K562 (cell line): Measurements from ENCODE around the gene ANAPC5. TPM values are rescaled to one million over a fixed set of nuclear protein-coding genes. Genes with fewer than 3 reads are reported as not detected.
A peak's percentile ranks its signal among the peaks of the same experiment; 100 is the strongest.

Experiments used
- ETV5 ChIP-seq: sonication (generic); formaldehyde crosslinking; IDR thresholded peaks from 2 replicates; pipeline ENCODE4 v1.4.0; 2020; ENCODE audit warnings: low read depth, mild to moderate bottlenecking, missing genetic modification reagents
- HDGF ChIP-seq: fragments of 450-650 bp; IDR thresholded peaks from 2 replicates; pipeline ENCODE4 v1.6.1; 2016
- HNRNPLL ChIP-seq: fragments of 200-400 bp; formaldehyde crosslinking; IDR thresholded peaks from 2 replicates; pipeline ENCODE4 v1.6.1; 2017; ENCODE audit warnings: low read length, low read depth, mild to moderate bottlenecking; ENCODE audit not compliant: poor library complexity, severe bottlenecking
- RAD21 ChIP-seq, 2 experiments: fragments of 250-450 bp in 1 of 2; fragments of 450-650 bp in 1 of 2; sonication (Bioruptor Pico) in 1 of 2; formaldehyde crosslinking in 1 of 2; IDR thresholded peaks in 1 of 2; conservative IDR thresholded peaks in 1 of 2; 2 replicates each; pipeline versions ENCODE4 v1.4.0 to v1.8.0; 2020 to 2022; ENCODE audit warnings: mild to moderate bottlenecking in 2 of 2, moderate library complexity in 1 of 2
- ZBTB1 ChIP-seq: sonication (generic); formaldehyde crosslinking; IDR thresholded peaks from 2 replicates; pipeline ENCODE4 v1.8.1; 2023; ENCODE audit warnings: missing genetic modification reagents, low read depth, mild to moderate bottlenecking, borderline replicate concordance
- ZNF133 ChIP-seq: fragments of 250-450 bp; sonication (Bioruptor Pico); IDR thresholded peaks from 2 replicates; pipeline ENCODE4 v1.4.0; 2020; ENCODE audit warnings: mild to moderate bottlenecking
- polyA plus RNA-seq, 8 experiments: library from polyadenylated mRNA; depleted of rRNA in 4 of 8; stranded (reverse) in 5 of 8; unstranded in 3 of 8; fragments of >200 nt; fragmentation: Nextera tagmentation in 2 of 8; fragmentation: Illumina TruSeq in 1 of 8; extraction: Ambion mirVana in 2 of 8; extraction: Trizol in 1 of 8; gene quantifications; 2 replicates each; pipeline versions ENCODE4 v1.2.1 to v1.2.3, GENCODE V29; 2011 to 2014; ENCODE audit warnings: inconsistent platforms in 1 of 8, missing spikeins in 1 of 8
- total RNA-seq, 7 experiments: library from RNA; depleted of rRNA in 6 of 7; stranded (reverse); fragments of >200 nt in 6 of 7; fragmentation: Illumina TruSeq in 2 of 7; extraction: Trizol in 2 of 7; gene quantifications; 2 replicates each; pipeline versions ENCODE4 v1.2.1 to v1.2.3, GENCODE V29; 2011 to 2021; ENCODE audit warnings: low replicate concordance in 1 of 7
- TF ChIP-seq, protein P1 (sequence below): IDR thresholded peaks from 3 replicates; pipeline ENCODE4 v1.6.1; 2011; ENCODE audit warnings: borderline replicate concordance, mild to moderate bottlenecking; ENCODE audit not compliant: insufficient read length, insufficient read depth
- TF ChIP-seq, protein P2 (sequence below): sonication (generic); formaldehyde crosslinking; IDR thresholded peaks from 2 replicates; pipeline ENCODE4 v1.9.0; 2022; ENCODE audit warnings: mild to moderate bottlenecking, missing genetic modification reagents
- TF ChIP-seq, protein P3 (sequence below): sonication (generic); formaldehyde crosslinking; IDR thresholded peaks from 2 replicates; pipeline ENCODE4 v1.8.1; 2023; ENCODE audit warnings: mild to moderate bottlenecking, missing genetic modification reagents

ANAPC5 gene
- total and polyA plus RNA-seq, 9 of the 15 experiments (the other 6 are each of a cell fraction or from before 2014, with no cell fraction given): 136 to 315 (median 197) TPM

DNA sequence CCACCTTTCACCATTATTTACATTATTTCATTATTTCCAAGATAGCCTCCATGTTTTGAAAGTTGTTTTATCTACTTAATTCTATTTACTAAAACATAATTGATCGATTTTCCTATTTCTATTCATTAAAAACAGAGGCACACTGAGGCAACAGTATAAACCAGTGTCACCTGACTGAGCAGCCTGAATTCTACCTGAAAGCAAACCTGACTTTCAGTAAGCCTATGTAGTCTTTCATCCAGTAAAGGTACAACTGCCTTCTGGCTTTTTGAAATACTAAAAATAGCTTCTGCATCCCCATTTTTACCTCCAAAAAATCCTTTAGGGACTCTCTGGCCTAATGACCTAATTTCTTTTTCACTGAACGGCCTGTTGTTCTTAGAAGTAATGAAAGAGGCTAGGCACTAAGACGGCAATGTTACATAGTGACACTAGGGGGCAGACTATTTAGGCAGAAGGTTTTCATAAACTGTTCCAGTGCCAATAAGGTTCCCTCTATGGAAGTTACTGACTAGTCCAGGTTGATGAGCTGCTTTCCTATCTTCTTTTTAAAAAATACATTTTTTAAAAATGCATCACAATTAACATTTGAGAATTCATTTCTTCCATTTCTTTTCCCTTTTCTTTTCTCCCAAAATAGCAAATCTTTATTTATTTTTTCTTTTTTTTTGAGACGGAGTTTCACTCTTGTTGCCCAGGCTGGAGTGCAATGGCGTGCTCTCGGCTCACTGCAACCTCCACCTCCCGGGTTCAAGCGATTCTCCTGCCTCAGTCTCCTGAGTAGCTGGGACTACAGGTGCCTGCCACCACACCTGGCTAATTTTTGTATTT lies 17.5 kb downstream of the ANAPC5 start (continued):
- TF ChIP-seq HNRNPLL (no peak), RAD21 (CRISPR knock-in tag; conservative IDR thresholded peaks at IDR 0.05 in 1 of 2, IDR thresholded peaks at IDR 0.05 in 1 of 2) (peak; percentile 50 to 76), ETV5 (CRISPR knock-in tag) (no peak), ZBTB1 (CRISPR knock-in tag) (no peak), ZNF133 (CRISPR knock-in tag) (no peak), HDGF (no peak)
- TF ChIP-seq, protein P1, sequence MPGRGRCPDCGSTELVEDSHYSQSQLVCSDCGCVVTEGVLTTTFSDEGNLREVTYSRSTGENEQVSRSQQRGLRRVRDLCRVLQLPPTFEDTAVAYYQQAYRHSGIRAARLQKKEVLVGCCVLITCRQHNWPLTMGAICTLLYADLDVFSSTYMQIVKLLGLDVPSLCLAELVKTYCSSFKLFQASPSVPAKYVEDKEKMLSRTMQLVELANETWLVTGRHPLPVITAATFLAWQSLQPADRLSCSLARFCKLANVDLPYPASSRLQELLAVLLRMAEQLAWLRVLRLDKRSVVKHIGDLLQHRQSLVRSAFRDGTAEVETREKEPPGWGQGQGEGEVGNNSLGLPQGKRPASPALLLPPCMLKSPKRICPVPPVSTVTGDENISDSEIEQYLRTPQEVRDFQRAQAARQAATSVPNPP: no peak
- TF ChIP-seq, protein P2, sequence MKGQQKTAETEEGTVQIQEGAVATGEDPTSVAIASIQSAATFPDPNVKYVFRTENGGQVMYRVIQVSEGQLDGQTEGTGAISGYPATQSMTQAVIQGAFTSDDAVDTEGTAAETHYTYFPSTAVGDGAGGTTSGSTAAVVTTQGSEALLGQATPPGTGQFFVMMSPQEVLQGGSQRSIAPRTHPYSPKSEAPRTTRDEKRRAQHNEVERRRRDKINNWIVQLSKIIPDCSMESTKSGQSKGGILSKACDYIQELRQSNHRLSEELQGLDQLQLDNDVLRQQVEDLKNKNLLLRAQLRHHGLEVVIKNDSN (CRISPR knock-in tag): no peak
- TF ChIP-seq, protein P3, sequence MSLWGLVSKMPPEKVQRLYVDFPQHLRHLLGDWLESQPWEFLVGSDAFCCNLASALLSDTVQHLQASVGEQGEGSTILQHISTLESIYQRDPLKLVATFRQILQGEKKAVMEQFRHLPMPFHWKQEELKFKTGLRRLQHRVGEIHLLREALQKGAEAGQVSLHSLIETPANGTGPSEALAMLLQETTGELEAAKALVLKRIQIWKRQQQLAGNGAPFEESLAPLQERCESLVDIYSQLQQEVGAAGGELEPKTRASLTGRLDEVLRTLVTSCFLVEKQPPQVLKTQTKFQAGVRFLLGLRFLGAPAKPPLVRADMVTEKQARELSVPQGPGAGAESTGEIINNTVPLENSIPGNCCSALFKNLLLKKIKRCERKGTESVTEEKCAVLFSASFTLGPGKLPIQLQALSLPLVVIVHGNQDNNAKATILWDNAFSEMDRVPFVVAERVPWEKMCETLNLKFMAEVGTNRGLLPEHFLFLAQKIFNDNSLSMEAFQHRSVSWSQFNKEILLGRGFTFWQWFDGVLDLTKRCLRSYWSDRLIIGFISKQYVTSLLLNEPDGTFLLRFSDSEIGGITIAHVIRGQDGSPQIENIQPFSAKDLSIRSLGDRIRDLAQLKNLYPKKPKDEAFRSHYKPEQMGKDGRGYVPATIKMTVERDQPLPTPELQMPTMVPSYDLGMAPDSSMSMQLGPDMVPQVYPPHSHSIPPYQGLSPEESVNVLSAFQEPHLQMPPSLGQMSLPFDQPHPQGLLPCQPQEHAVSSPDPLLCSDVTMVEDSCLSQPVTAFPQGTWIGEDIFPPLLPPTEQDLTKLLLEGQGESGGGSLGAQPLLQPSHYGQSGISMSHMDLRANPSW (CRISPR knock-in tag): no peak
